ENCODE data around the gene CTTNBP2NL. TPM values are rescaled to one million over a fixed set of nuclear protein-coding genes. Genes with fewer than 3 reads are reported as not detected.
"Not testable (repeated sequence)": the region's sequence is repeated elsewhere in the genome, so short reads cannot be mapped to it uniquely, and the experiment has no call there.

CTTNBP2NL gene
- polyA plus RNA-seq, 2 of the 4 experiments (the other 2 are of a cell fraction), result 5.8 to 8.7 TPM

- TF ChIP-seq TP53 (CRISPR knock-in tag; IDR thresholded peaks at IDR 0.05) (no peak), REST (IDR thresholded peaks at IDR 0.05) (no peak), RARB (CRISPR knock-in tag; IDR thresholded peaks at IDR 0.05) (no peak), MAX (IDR thresholded peaks at IDR 0.05) (no peak), SREBF2 (IDR thresholded peaks at IDR 0.05) (no peak), HOXA7 (CRISPR knock-in tag; IDR thresholded peaks at IDR 0.05) (no peak), PHF8 (IDR thresholded peaks at IDR 0.05; ENCODE audit: borderline replicate concordance, low read depth) (no peak)
- TF ChIP-seq, protein P1, sequence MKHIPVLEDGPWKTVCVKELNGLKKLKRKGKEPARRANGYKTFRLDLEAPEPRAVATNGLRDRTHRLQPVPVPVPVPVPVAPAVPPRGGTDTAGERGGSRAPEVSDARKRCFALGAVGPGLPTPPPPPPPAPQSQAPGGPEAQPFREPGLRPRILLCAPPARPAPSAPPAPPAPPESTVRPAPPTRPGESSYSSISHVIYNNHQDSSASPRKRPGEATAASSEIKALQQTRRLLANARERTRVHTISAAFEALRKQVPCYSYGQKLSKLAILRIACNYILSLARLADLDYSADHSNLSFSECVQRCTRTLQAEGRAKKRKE (CRISPR knock-in tag; IDR thresholded peaks at IDR 0.05; ENCODE audit: low read depth), result no peak
Observed at GRCh38 chr1:112477550-112477949, 81.5 kb downstream of the CTTNBP2NL start (continued).

DNA sequence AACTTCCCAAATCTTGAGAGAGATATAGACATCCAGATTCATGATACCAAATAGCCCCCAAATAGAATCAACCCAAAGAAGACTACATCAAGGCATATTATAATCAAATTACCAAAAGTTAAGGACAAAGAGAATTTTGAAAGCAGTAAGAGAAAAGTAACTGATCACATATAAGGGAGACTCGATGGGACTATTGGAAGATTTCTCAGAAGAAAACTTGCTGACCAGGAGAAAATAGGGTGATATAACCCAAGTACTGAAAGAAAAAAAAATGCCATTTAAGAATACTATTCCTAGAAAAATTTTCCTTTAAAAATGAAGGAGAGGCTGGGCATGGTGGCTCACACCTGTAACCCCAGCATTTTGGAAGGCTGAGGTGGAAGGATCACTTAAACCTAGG lies 82.3 kb downstream of the CTTNBP2NL start:
- ChIA-PET POLR2A (no interaction called here), CTCF (interaction anchor here (1.6 to 2.8 kb wide), 3 partner anchors 12 to 229 kb away, joined by 4 to 11 read pairs (median 4); no protein-coding TSS in a partner anchor)
- Histone ChIP-seq H3K4me3 (no peak overlapping the region), H3K4me1 (no peaks in the 10 kb centered on the region), H3K4me2 (no peak overlapping the region), H3K27ac (no peak overlapping the region), H3K9me3 (0 out of 3 replicates have a peak, but pooled peaks cover 6% of the 10 kb centered on the region)
- no peak for ATAC-seq
- DNase-seq (ENCODE audit: low read depth in 1 of 2, low spot score in 1 of 2), result no peak
- 43% methylated on average over 1 of the region's 1 CpG for WGBS (ENCODE audit: missing lambda C conversion rate)
- no peak for FAIRE-seq
- TF ChIP-seq KDM1A (IDR thresholded peaks at IDR 0.05; ENCODE audit: low read depth), result no peak
- TF ChIP-seq CBX2 (IDR thresholded peaks at IDR 0.05; ENCODE audit: borderline replicate concordance, low read depth), result no peak
- TF ChIP-seq ZFP36 (IDR thresholded peaks at IDR 0.05; ENCODE audit: borderline replicate concordance, partially characterized antibody), result no peak
- TF ChIP-seq FOSB (CRISPR knock-in tag; IDR thresholded peaks at IDR 0.05), result no peak
- no peak for TF ChIP-seq NFE2L2 (conservative IDR thresholded peaks at IDR 0.05; ENCODE audit: low read length)
- TF ChIP-seq REST (IDR thresholded peaks at IDR 0.05), result no peak
- no peak for TF ChIP-seq FOXS1 (CRISPR knock-in tag; IDR thresholded peaks at IDR 0.05)
- no peak for TF ChIP-seq KDM5A (IDR thresholded peaks at IDR 0.05)
- TF ChIP-seq, protein P2, sequence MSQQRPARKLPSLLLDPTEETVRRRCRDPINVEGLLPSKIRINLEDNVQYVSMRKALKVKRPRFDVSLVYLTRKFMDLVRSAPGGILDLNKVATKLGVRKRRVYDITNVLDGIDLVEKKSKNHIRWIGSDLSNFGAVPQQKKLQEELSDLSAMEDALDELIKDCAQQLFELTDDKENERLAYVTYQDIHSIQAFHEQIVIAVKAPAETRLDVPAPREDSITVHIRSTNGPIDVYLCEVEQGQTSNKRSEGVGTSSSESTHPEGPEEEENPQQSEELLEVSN (IDR thresholded peaks at IDR 0.05; ENCODE audit: borderline replicate concordance, low read depth), result no peak
- TF ChIP-seq MAX (IDR thresholded peaks at IDR 0.05), result no peak
- no peak for TF ChIP-seq TFCP2L1 (CRISPR knock-in tag; IDR thresholded peaks at IDR 0.05)
- TF ChIP-seq SMC3 (IDR thresholded peaks at IDR 0.05), result no peak
- no peak for TF ChIP-seq HDAC2 (IDR thresholded peaks at IDR 0.05)

GRCh38 chr1:112486063-112486462 lies 90.0 kb downstream of the CTTNBP2NL start:
- H3K27ac ChIP-seq; CTCF ChIA-PET; FAIRE-seq; POLR2A ChIA-PET; H3K4me2 ChIP-seq; H3K9me3 ChIP-seq; H3K4me3 ChIP-seq; DNase-seq (ENCODE audit: low read depth in 1 of 2, low spot score in 1 of 2); ATAC-seq; H3K4me1 ChIP-seq: not testable (repeated sequence)
- no CpG with 5 or more reads among the region's 1 CpG for WGBS (ENCODE audit: missing lambda C conversion rate)

GRCh38 chr1:112487686-112488085 lies 91.7 kb downstream of the CTTNBP2NL start:
- H3K9me3 ChIP-seq; DNase-seq (ENCODE audit: low read depth in 1 of 2, low spot score in 1 of 2); H3K4me3 ChIP-seq; POLR2A ChIA-PET; H3K4me1 ChIP-seq; H3K27ac ChIP-seq; FAIRE-seq; ATAC-seq; H3K4me2 ChIP-seq: not testable (repeated sequence)
- CTCF ChIA-PET, result interaction anchor here (0.6 to 1.7 kb wide), 5 partner anchors 15 to 93 kb away, joined by 3 to 6 read pairs (median 3); no protein-coding TSS in a partner anchor
- 77% methylated on average over 6 of the region's 6 CpGs for WGBS (ENCODE audit: missing lambda C conversion rate)
